Activated T-helper 9 cell treated with anti-CD3 and anti-CD28 coated beads, Interleukin-2, amount 50 U/mL, for 16 hours (primary cell): ENCODE data around the gene CDKL4.
"Not testable (repeated sequence)": the region's sequence is repeated elsewhere in the genome, so short reads cannot be mapped to it uniquely, and the experiment has no call there.

Experiments
- DNase-seq: peaks from one replicate; pipeline ENCODE4 v3.0.0-alpha.2; 2020; ENCODE audit warnings: low read depth

CDKL4 gene

GRCh38 chr2:39141334-39142271 lies 102.2 kb downstream of the CDKL4 start:
- DNase-seq = no peak

GRCh38 chr2:39140948-39141333 lies 102.8 kb downstream of the CDKL4 start:
- not testable (repeated sequence) for DNase-seq

- DNase-seq = no peak
These were observed 103.4 kb downstream of the CDKL4 start for GRCh38 chr2:39140322-39140847.

- no peak for DNase-seq
These were observed 104.1 kb downstream of the CDKL4 start for GRCh38 chr2:39139511-39140237.

GRCh38 chr2:39138837-39139211 lies 104.9 kb downstream of the CDKL4 start:
- no peak for DNase-seq

- DNase-seq = not testable (repeated sequence)
These were observed 105.5 kb downstream of the CDKL4 start for GRCh38 chr2:39138187-39138836.

- no peak for DNase-seq
These were observed 107.0 kb downstream of the CDKL4 start for GRCh38 chr2:39136799-39137198.

- no peak for DNase-seq
These were observed 108.0 kb downstream of the CDKL4 start for GRCh38 chr2:39135690-39136259.

- no peak for DNase-seq
These were observed 110.4 kb downstream of the CDKL4 start for GRCh38 chr2:39133215-39133851.

- peak; percentile 57 for DNase-seq
These were observed 114.8 kb downstream of the CDKL4 start for GRCh38 chr2:39128919-39129391.

GRCh38 chr2:39127973-39128372 lies 115.8 kb downstream of the CDKL4 start:
- peak; percentile 31 for DNase-seq
